A549 (cell line): ENCODE results near the gene FOSL1. TPM values are rescaled to one million over a fixed set of nuclear protein-coding genes. Genes with fewer than 3 reads are reported as not detected.

Experiments used
- ATAC-seq, 2 experiments: fragments of 200-7000 bp in 1 of 2; fragments of >200 bp in 1 of 2; cut with Nextera tagmentation in 1 of 2; cut with Tn5 transposase in 1 of 2; 3 replicates each; pipeline versions ENCODE4 v1.8.0 to v1.9.1; 2018 to 2020; ENCODE audit warnings: mild to moderate bottlenecking in 1 of 2, moderate library complexity in 1 of 2
- CTCF ChIA-PET: fragments of 300-600 bp; sonication (Branson Sonifier 250); formaldehyde crosslinking; extraction: SDS; loops from one replicate; lab custom pipeline; 2021; ENCODE audit warnings: antibody characterized with exemption, inconsistent platforms; lab: Yijun Ruan, JAX
- POLR2A ChIA-PET: fragments of 350-600 bp; formaldehyde crosslinking; extraction: SDS; loops from one replicate; lab custom pipeline; 2021; ENCODE audit warnings: antibody characterized with exemption, inconsistent platforms; lab: Yijun Ruan, JAX
- DNase-seq, 2 experiments: peaks; one replicate each; pipeline versions ENCODE4 v3.0.0 to v3.0.0-alpha.2; 2011 to 2016; ENCODE audit warnings: low read depth in 1 of 2, low spot score in 1 of 2
- FAIRE-seq: peaks from 2 replicates; lab custom pipeline; 2011; peaks lifted over from hg19 to GRCh38; lab: Jason Lieb, UNC
- H3K27ac ChIP-seq, 2 experiments: fragments of >200 bp; sonication (Bioruptor Twin); formaldehyde crosslinking; 3 replicates each; pipeline ENCODE4 v1.5.1; 2016 to 2017
- H3K4me1 ChIP-seq: fragments of >200 bp; sonication (Bioruptor Twin); formaldehyde crosslinking; 3 replicates; pipeline ENCODE4 v1.6.1; 2016
- H3K4me2 ChIP-seq: fragments of >200 bp; sonication (Bioruptor Twin); formaldehyde crosslinking; 3 replicates; pipeline ENCODE4 v1.6.1; 2016
- H3K4me3 ChIP-seq: fragments of >200 bp; sonication (Bioruptor Twin); formaldehyde crosslinking; 3 replicates; pipeline ENCODE4 v1.5.1; 2016
- H3K9me3 ChIP-seq: fragments of >200 bp; sonication (Bioruptor Twin); formaldehyde crosslinking; 3 replicates; pipeline ENCODE4 v1.6.1; 2016
- BHLHE40 ChIP-seq: IDR thresholded peaks from 2 replicates; pipeline ENCODE4 v1.6.1; 2012; ENCODE audit warnings: low read depth, low read length, inconsistent platforms
- CBX8 ChIP-seq: fragments of 200-600 bp; sonication (generic); IDR thresholded peaks from 2 replicates; pipeline ENCODE4 v1.6.1; 2016
- EHMT2 ChIP-seq: fragments of 200-600 bp; sonication (generic); IDR thresholded peaks from 2 replicates; pipeline ENCODE4 v1.6.1; 2016; ENCODE audit warnings: antibody characterized with exemption, low read depth, mild to moderate bottlenecking, moderate library complexity
- ELK1 ChIP-seq: fragments of 150-350 bp; IDR thresholded peaks from 2 replicates; pipeline ENCODE4 v1.6.1; 2014; ENCODE audit warnings: low read depth, mild to moderate bottlenecking, low read length
- FOXS1 ChIP-seq: fragments of 250-450 bp; sonication (Bioruptor Pico); IDR thresholded peaks from 2 replicates; pipeline ENCODE4 v1.5.0; 2020; ENCODE audit warnings: mild to moderate bottlenecking, moderate library complexity
- JUN ChIP-seq, 2 experiments: fragments of >200 bp; sonication (Bioruptor Twin); formaldehyde crosslinking; IDR thresholded peaks; 2 replicates in 1 of 2; 3 replicates in 1 of 2; pipeline ENCODE4 v1.6.1; 2016 to 2017
- NFE2L2 ChIP-seq: fragments of 150-350 bp; conservative IDR thresholded peaks from 2 replicates; pipeline ENCODE4 v1.6.1; 2014; ENCODE audit warnings: low read length
- NPAS2 ChIP-seq: fragments of 250-450 bp; sonication (Bioruptor Pico); IDR thresholded peaks from 2 replicates; pipeline ENCODE4 v1.8.0; 2022; ENCODE audit warnings: mild to moderate bottlenecking, moderate library complexity, borderline replicate concordance
- PHF8 ChIP-seq: fragments of 200-600 bp; sonication (generic); IDR thresholded peaks from 2 replicates; pipeline ENCODE4 v1.6.1; 2016; ENCODE audit warnings: low read depth, mild to moderate bottlenecking, antibody characterized with exemption, moderate library complexity, borderline replicate concordance
- RARB ChIP-seq: fragments of 250-450 bp; sonication (Bioruptor Pico); IDR thresholded peaks from 2 replicates; pipeline ENCODE4 v1.8.0; 2021; ENCODE audit warnings: mild to moderate bottlenecking, moderate library complexity
- RFX5 ChIP-seq: fragments of 450-650 bp; IDR thresholded peaks from 2 replicates; pipeline ENCODE4 v1.7.1; 2014; ENCODE audit warnings: antibody characterized with exemption, mild to moderate bottlenecking, moderate library complexity
- SMC3 ChIP-seq: fragments of >200 bp; sonication (Bioruptor Twin); formaldehyde crosslinking; IDR thresholded peaks from 3 replicates; pipeline ENCODE4 v1.6.1; 2018; ENCODE audit warnings: inconsistent platforms
- ZNF302 ChIP-seq: fragments of 250-450 bp; sonication (Bioruptor Pico); IDR thresholded peaks from 2 replicates; pipeline ENCODE4 v1.9.0; 2021; ENCODE audit warnings: inconsistent platforms, mild to moderate bottlenecking, moderate library complexity
- WGBS: methylation state at CpG from one replicate; pipeline ENCODE4 v1.1.6; 2017; ENCODE audit errors: missing lambda C conversion rate; 5-methylcytosine and 5-hydroxymethylcytosine counted together
- polyA plus RNA-seq, 4 experiments: library from polyadenylated mRNA; depleted of rRNA in 3 of 4; stranded (reverse); fragments of >200 nt; fragmentation: RNase III in 1 of 4; extraction: RNeasy Plus Mini Kit Qiagen cat#74134 plus additional on column Dnase treatment in 1 of 4; gene quantifications; 2 replicates in 3 of 4; 3 replicates in 1 of 4; pipeline ENCODE4 v1.2.3, GENCODE V29; 2011 to 2017
- TF ChIP-seq, protein P1 (sequence below): IDR thresholded peaks from 2 replicates; pipeline ENCODE4 v1.6.1; 2012
- TF ChIP-seq, protein P2 (sequence below): fragments of >200 bp; sonication (Bioruptor Twin); formaldehyde crosslinking; IDR thresholded peaks from 3 replicates; pipeline ENCODE4 v1.6.1; 2016
- TF ChIP-seq, protein P3 (sequence below): fragments of 200-600 bp; sonication (generic); IDR thresholded peaks from 2 replicates; pipeline ENCODE4 v1.6.1; 2016; ENCODE audit warnings: antibody characterized with exemption, mild to moderate bottlenecking, moderate library complexity

Gene FOSL1
- polyA plus RNA-seq, 2 of the 4 experiments (the other 2 are of a cell fraction): 6.7 to 24.1 TPM

GRCh38 chr11:65847746-65848145, 52.4 kb downstream of the FOSL1 start:
- WGBS: 82% methylated on average over 3 of the region's 3 CpGs
- POLR2A ChIA-PET: interaction anchor here (0.7 to 5.6 kb wide), 3 partner anchors 11 to 401 kb away, joined by 3 to 36 read pairs (median 4); partner anchors contain the start of genes CFL1, KAT5 and MUS81

DNA sequence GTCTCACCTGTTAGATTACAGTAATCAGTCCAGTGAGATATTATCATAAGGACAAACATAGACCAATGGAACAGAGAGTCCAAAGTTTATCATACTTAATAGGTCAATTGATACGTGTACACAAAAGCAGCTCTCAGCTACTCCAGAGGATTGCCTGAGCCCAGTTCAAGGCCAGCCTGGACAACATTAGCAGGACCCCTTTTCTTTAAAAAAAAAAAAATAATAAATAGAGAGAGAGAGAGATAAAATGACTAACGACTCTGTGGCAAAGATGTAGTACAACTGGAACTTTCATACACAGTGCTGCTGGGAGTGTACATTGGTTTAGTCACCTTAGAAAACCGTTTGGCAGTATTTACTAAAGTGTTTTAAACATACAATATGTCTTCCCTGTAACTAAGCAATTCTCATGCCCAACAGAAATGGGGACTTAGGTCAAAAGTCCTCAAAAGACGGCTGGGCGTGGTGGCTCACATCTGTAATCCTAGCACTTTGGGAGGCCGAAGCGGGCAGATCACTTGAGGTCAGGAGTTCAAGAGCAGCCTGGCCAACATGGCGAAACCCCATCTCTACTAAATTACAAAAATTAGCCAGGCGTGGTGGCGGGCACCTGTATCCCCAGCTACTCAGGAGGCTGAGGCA, 55.8 kb downstream of the FOSL1 start:
- ChIA-PET POLR2A (interaction anchor here (0.6 kb wide), 1 partner anchor 207 kb away, joined by 5 read pairs; the partner anchor contains the start of gene SIPA1), CTCF (interaction anchor here (0.6 to 1.9 kb wide), 8 partner anchors 8 to 206 kb away, joined by 3 to 8 read pairs (median 4); partner anchors contain the start of genes MUS81 and SIPA1)
- H3K4me2 ChIP-seq: no peak overlapping the region
- no peaks in the 10 kb centered on the region for H3K9me3 ChIP-seq
- no peak overlapping the region for H3K27ac ChIP-seq
- ATAC-seq: no peak
- DNase-seq: no peak
- FAIRE-seq: no peak
- WGBS: 73% methylated on average over 10 of the region's 10 CpGs
- H3K4me3 ChIP-seq: no peak overlapping the region
- TF ChIP-seq BHLHE40 (no peak), EHMT2 (no peak), PHF8 (no peak), SMC3 (no peak), CBX8 (no peak), FOXS1 (CRISPR knock-in tag) (no peak), JUN (IDR thresholded peaks at IDR 0.05) (no peak)
- TF ChIP-seq, protein P1, sequence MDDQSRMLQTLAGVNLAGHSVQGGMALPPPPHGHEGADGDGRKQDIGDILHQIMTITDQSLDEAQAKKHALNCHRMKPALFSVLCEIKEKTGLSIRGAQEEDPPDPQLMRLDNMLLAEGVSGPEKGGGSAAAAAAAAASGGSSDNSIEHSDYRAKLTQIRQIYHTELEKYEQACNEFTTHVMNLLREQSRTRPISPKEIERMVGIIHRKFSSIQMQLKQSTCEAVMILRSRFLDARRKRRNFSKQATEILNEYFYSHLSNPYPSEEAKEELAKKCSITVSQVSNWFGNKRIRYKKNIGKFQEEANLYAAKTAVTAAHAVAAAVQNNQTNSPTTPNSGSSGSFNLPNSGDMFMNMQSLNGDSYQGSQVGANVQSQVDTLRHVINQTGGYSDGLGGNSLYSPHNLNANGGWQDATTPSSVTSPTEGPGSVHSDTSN: no peak
- TF ChIP-seq, protein P2, sequence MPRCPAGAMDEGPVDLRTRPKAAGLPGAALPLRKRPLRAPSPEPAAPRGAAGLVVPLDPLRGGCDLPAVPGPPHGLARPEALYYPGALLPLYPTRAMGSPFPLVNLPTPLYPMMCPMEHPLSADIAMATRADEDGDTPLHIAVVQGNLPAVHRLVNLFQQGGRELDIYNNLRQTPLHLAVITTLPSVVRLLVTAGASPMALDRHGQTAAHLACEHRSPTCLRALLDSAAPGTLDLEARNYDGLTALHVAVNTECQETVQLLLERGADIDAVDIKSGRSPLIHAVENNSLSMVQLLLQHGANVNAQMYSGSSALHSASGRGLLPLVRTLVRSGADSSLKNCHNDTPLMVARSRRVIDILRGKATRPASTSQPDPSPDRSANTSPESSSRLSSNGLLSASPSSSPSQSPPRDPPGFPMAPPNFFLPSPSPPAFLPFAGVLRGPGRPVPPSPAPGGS: no peak
- no peaks in the 10 kb centered on the region for H3K4me1 ChIP-seq

More at GRCh38 chr11:65847746-65848145, 52.4 kb downstream of the FOSL1 start:
- TF ChIP-seq, protein P3, sequence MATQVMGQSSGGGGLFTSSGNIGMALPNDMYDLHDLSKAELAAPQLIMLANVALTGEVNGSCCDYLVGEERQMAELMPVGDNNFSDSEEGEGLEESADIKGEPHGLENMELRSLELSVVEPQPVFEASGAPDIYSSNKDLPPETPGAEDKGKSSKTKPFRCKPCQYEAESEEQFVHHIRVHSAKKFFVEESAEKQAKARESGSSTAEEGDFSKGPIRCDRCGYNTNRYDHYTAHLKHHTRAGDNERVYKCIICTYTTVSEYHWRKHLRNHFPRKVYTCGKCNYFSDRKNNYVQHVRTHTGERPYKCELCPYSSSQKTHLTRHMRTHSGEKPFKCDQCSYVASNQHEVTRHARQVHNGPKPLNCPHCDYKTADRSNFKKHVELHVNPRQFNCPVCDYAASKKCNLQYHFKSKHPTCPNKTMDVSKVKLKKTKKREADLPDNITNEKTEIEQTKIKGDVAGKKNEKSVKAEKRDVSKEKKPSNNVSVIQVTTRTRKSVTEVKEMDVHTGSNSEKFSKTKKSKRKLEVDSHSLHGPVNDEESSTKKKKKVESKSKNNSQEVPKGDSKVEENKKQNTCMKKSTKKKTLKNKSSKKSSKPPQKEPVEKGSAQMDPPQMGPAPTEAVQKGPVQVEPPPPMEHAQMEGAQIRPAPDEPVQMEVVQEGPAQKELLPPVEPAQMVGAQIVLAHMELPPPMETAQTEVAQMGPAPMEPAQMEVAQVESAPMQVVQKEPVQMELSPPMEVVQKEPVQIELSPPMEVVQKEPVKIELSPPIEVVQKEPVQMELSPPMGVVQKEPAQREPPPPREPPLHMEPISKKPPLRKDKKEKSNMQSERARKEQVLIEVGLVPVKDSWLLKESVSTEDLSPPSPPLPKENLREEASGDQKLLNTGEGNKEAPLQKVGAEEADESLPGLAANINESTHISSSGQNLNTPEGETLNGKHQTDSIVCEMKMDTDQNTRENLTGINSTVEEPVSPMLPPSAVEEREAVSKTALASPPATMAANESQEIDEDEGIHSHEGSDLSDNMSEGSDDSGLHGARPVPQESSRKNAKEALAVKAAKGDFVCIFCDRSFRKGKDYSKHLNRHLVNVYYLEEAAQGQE: no peak
- TF ChIP-seq ZNF302 (CRISPR knock-in tag) (no peak), RARB (CRISPR knock-in tag) (no peak), ELK1 (no peak), NFE2L2 (no peak), RFX5 (no peak), NPAS2 (CRISPR knock-in tag) (no peak)
- Histone ChIP-seq H3K9me3 (no peaks in the 10 kb centered on the region), H3K4me2 (no peak overlapping the region), H3K27ac (no peak overlapping the region), H3K4me1 (no peaks in the 10 kb centered on the region), H3K4me3 (no peak overlapping the region)
- DNase-seq: no peak
- FAIRE-seq: no peak
- CTCF ChIA-PET: interaction anchor here (0.6 to 7.5 kb wide), 9 partner anchors 9 to 136 kb away, joined by 3 to 45 read pairs (median 4); partner anchors contain the start of genes FIBP, KAT5 and MUS81
- ATAC-seq: no peak
